Measurements from ENCODE around the gene GAREM1.
"Not testable (repeated sequence)": the region's sequence is repeated elsewhere in the genome, so short reads cannot be mapped to it uniquely, and the experiment has no call there.

GAREM1 gene

GRCh38 chr18:32258558-32259204 is 212.0 kb downstream of the GAREM1 start:
- DNase-seq (ENCODE audit: low read depth, low spot score): no peak

GRCh38 chr18:32258148-32258547 is 212.5 kb downstream of the GAREM1 start:
- DNase-seq (ENCODE audit: low read depth, low spot score): no peak

GRCh38 chr18:32257084-32257785 is 213.4 kb downstream of the GAREM1 start:
- DNase-seq (ENCODE audit: low read depth, low spot score): no peak

- no peak for DNase-seq (ENCODE audit: low read depth, low spot score)
Observed at GRCh38 chr18:32255570-32255969, 215.1 kb downstream of the GAREM1 start.

- no peak for DNase-seq (ENCODE audit: low read depth, low spot score)
Observed at GRCh38 chr18:32252141-32252860, 218.4 kb downstream of the GAREM1 start.

- DNase-seq (ENCODE audit: low read depth, low spot score): no peak
Observed at GRCh38 chr18:32251466-32251865, 219.2 kb downstream of the GAREM1 start.

GRCh38 chr18:32249147-32249929 is 221.3 kb downstream of the GAREM1 start:
- DNase-seq (ENCODE audit: low read depth, low spot score): no peak

- DNase-seq (ENCODE audit: low read depth, low spot score): no peak
Observed at GRCh38 chr18:32244881-32245280, 225.8 kb downstream of the GAREM1 start.

- no peak for DNase-seq (ENCODE audit: low read depth, low spot score)
Observed at GRCh38 chr18:32243358-32243757, 227.3 kb downstream of the GAREM1 start.

- no peak for DNase-seq (ENCODE audit: low read depth, low spot score)
Observed at GRCh38 chr18:32242395-32242794, 228.3 kb downstream of the GAREM1 start.

GRCh38 chr18:32238635-32239268 is 231.9 kb downstream of the GAREM1 start:
- DNase-seq (ENCODE audit: low read depth, low spot score): no peak

GRCh38 chr18:32237049-32237448 is 233.6 kb downstream of the GAREM1 start:
- DNase-seq (ENCODE audit: low read depth, low spot score): no peak

GRCh38 chr18:32233348-32233747 is 237.3 kb downstream of the GAREM1 start:
- not testable (repeated sequence) for DNase-seq (ENCODE audit: low read depth, low spot score)

GRCh38 chr18:32219431-32220018 is 251.2 kb downstream of the GAREM1 start:
- DNase-seq (ENCODE audit: low read depth, low spot score): no peak

- DNase-seq (ENCODE audit: low read depth, low spot score): no peak
Observed at GRCh38 chr18:32216390-32216789, 254.3 kb downstream of the GAREM1 start.

GRCh38 chr18:32213693-32214092 is 257.0 kb downstream of the GAREM1 start:
- no peak for DNase-seq (ENCODE audit: low read depth, low spot score)
